ENCODE data around the gene CCDC170. TPM values are rescaled to one million over a fixed set of nuclear protein-coding genes. Genes with fewer than 3 reads are reported as not detected.

The CCDC170 gene
- total RNA-seq, 1 experiment from 2014 or later = 0.12 TPM

GRCh38 chr6:151478670-151479069 is 15.1 kb upstream of the CCDC170 start:
- CTCF ChIA-PET = no interaction called here

More at GRCh38 chr6:151478670-151479069, 15.1 kb upstream of the CCDC170 start:
- Histone ChIP-seq H3K27ac (ENCODE audit: low read depth, low read length) (no peak overlapping the region), H3K4me3 (replicated peaks in 1 of 2; ENCODE audit: low read depth in 1 of 2, low read length in 2 of 2) (no peak overlapping the region), H2AFZ (ENCODE audit: low read depth, low read length, poor library complexity, severe bottlenecking) (no peak overlapping the region), H3K4me2 (ENCODE audit: low read length) (no peak overlapping the region), H3K79me2 (ENCODE audit: insufficient read depth, low read length) (no peaks in the 10 kb centered on the region), H3K27me3 (ENCODE audit: insufficient read depth, low read length) (no peaks in the 10 kb centered on the region), H4K20me1 (ENCODE audit: insufficient read depth) (no peaks in the 10 kb centered on the region), H3K36me3 (ENCODE audit: control insufficient read depth in 1 of 2, insufficient read depth in 2 of 2, low read length in 2 of 2) (no peaks in the 10 kb centered on the region), H3K9me2 (ENCODE audit: insufficient read depth) (no peaks in the 10 kb centered on the region), H3K4me1 (ENCODE audit: control insufficient read depth in 1 of 2, insufficient read depth in 2 of 2, low read length in 2 of 2) (peaks cover 0 to 6% of the 10 kb centered on the region in 2 experiments; a peak in 2 of 4 replicates), H3K9ac (ENCODE audit: low read length) (no peak overlapping the region), H3K9me3 (ENCODE audit: control insufficient read depth in 1 of 2, insufficient read depth in 1 of 2, low read depth in 1 of 2, low read length in 2 of 2) (no peaks in the 10 kb centered on the region)
- TF ChIP-seq SP1 (IDR thresholded peaks at IDR 0.05; ENCODE audit: low read depth) = no peak
- TF ChIP-seq SIN3A (IDR thresholded peaks at IDR 0.05; ENCODE audit: low read depth) = no peak
- TF ChIP-seq JUND (IDR thresholded peaks at IDR 0.05) = no peak
- TF ChIP-seq RAD21 (IDR thresholded peaks at IDR 0.05; ENCODE audit: low read depth) = no peak
- TF ChIP-seq REST (IDR thresholded peaks at IDR 0.05; ENCODE audit: low read depth) = no peak
- no peak for TF ChIP-seq MAX (IDR thresholded peaks at IDR 0.05)
- TF ChIP-seq SRF (IDR thresholded peaks at IDR 0.05; ENCODE audit: low read depth) = no peak
- no peak for TF ChIP-seq POLR2A (IDR thresholded peaks at IDR 0.05; ENCODE audit: borderline replicate concordance, extremely low read depth, insufficient read depth, insufficient read length)
- no peak for TF ChIP-seq YY1 (IDR thresholded peaks at IDR 0.05; ENCODE audit: extremely low read depth, insufficient replicate concordance, low read depth, low read length)
- TF ChIP-seq ELF1 (IDR thresholded peaks at IDR 0.05; ENCODE audit: borderline replicate concordance, low read depth) = no peak
- TF ChIP-seq EZH2 (IDR thresholded peaks at IDR 0.05) = no peak
- TF ChIP-seq CTCF (IDR thresholded peaks at IDR 0.05 in 2 of 3, conservative IDR thresholded peaks at IDR 0.05 in 1 of 3; ENCODE audit: borderline replicate concordance in 1 of 3, insufficient read depth in 1 of 3, low read depth in 2 of 3, low read length in 2 of 3) = no peak
- no peak for TF ChIP-seq FOSL1 (IDR thresholded peaks at IDR 0.05; ENCODE audit: low read depth)
- TF ChIP-seq EGR1 (IDR thresholded peaks at IDR 0.05; ENCODE audit: low read depth) = no peak
- no peak for TF ChIP-seq CEBPB (IDR thresholded peaks at IDR 0.05; ENCODE audit: low read depth)
- TF ChIP-seq, protein P1, sequence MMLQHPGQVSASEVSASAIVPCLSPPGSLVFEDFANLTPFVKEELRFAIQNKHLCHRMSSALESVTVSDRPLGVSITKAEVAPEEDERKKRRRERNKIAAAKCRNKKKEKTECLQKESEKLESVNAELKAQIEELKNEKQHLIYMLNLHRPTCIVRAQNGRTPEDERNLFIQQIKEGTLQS (IDR thresholded peaks at IDR 0.05) = no peak
- no peak for TF ChIP-seq ZNF274 (IDR thresholded peaks at IDR 0.05; ENCODE audit: low read depth, low read length)
- TF ChIP-seq CBX3 (IDR thresholded peaks at IDR 0.05; ENCODE audit: low read depth) = no peak
- TF ChIP-seq EZH2phosphoT487 (IDR thresholded peaks at IDR 0.05; ENCODE audit: borderline replicate concordance) = no peak
- POLR2A ChIA-PET = no interaction called here
- intact Hi-C loops (cut with micrococcal nuclease) = no loop called here
- RAD21 ChIA-PET (ENCODE audit: low non-redundant PET in 1 of 2, low total read pairs in 2 of 2, uncharacterized antibody in 2 of 2, unreplicated experiment in 2 of 2) = no interaction called here
- DNase-seq (ENCODE audit: low read depth, low spot score) (no peak), ATAC-seq (no peak)
- BruUV-seq (replicated peaks) = no TSS peak
